Measurements from ENCODE around the gene BBLN.

The BBLN gene

GRCh38 chr9:128191406-128192046 is 31.5 kb downstream of the BBLN start, which contains the start of gene CIZ1:
TSS of gene CIZ1 (minus strand) at chr9:128191572. CDS start at chr9:128190857, 715 bp downstream.
- DNase-seq (ENCODE audit: low spot score): peak; percentile 77

GRCh38 chr9:128192601-128193371 is 32.7 kb downstream of the BBLN start:
- peak; percentile 30 for DNase-seq (ENCODE audit: low spot score)

- DNase-seq (ENCODE audit: low spot score): no peak
Measured at GRCh38 chr9:128193469-128194096, 33.5 kb downstream of the BBLN start.

GRCh38 chr9:128201441-128202369 is 41.6 kb downstream of the BBLN start:
- DNase-seq (ENCODE audit: low spot score): peak; percentile 42

GRCh38 chr9:128202648-128203023 is 42.6 kb downstream of the BBLN start:
- no peak for DNase-seq (ENCODE audit: low spot score)

- DNase-seq (ENCODE audit: low spot score): peak; percentile 70
Measured at GRCh38 chr9:128203024-128203706, 43.1 kb downstream of the BBLN start, which contains the start of gene DNM1. TSS of gene DNM1 (plus strand) at chr9:128203379. CDS start at chr9:128203471, 92 bp downstream.

- DNase-seq (ENCODE audit: low spot score): no peak
Measured at GRCh38 chr9:128203707-128204551, 43.9 kb downstream of the BBLN start.

- DNase-seq (ENCODE audit: low spot score): no peak
Measured at GRCh38 chr9:128204858-128205257, 44.8 kb downstream of the BBLN start.

GRCh38 chr9:128205296-128205944 is 45.4 kb downstream of the BBLN start:
- no peak for DNase-seq (ENCODE audit: low spot score)

- no peak for DNase-seq (ENCODE audit: low spot score)
Measured at GRCh38 chr9:128206484-128206883, 46.4 kb downstream of the BBLN start.

GRCh38 chr9:128206916-128207910 is 47.1 kb downstream of the BBLN start:
- no peak for DNase-seq (ENCODE audit: low spot score)

GRCh38 chr9:128208386-128208785 is 48.3 kb downstream of the BBLN start:
- no peak for DNase-seq (ENCODE audit: low spot score)

- no peak for DNase-seq (ENCODE audit: low spot score)
Measured at GRCh38 chr9:128208946-128209669, 49.0 kb downstream of the BBLN start.

- DNase-seq (ENCODE audit: low spot score): no peak
Measured at GRCh38 chr9:128211186-128211980, 51.3 kb downstream of the BBLN start.

- no peak for DNase-seq (ENCODE audit: low spot score)
Measured at GRCh38 chr9:128211981-128212281, 51.9 kb downstream of the BBLN start.

Data from putamen (tissue), 1 donor.